ENCODE measurements around the gene GSG1L.
"Not testable (repeated sequence)": the region's sequence is repeated elsewhere in the genome, so short reads cannot be mapped to it uniquely, and the experiment has no call there.

GSG1L gene

GRCh38 chr16:27880287-27880686 is 183.2 kb downstream of the GSG1L start:
- no peak for DNase-seq

- peak; percentile 35 for DNase-seq
These were observed 183.8 kb downstream of the GSG1L start for GRCh38 chr16:27879601-27880247.

GRCh38 chr16:27872627-27873026 is 190.9 kb downstream of the GSG1L start:
- DNase-seq, result not testable (repeated sequence)

GRCh38 chr16:27870116-27870798 is 193.3 kb downstream of the GSG1L start:
- no peak for DNase-seq

- DNase-seq, result no peak
These were observed 194.1 kb downstream of the GSG1L start for GRCh38 chr16:27869411-27869810.

- no peak for DNase-seq
These were observed 195.3 kb downstream of the GSG1L start for GRCh38 chr16:27868180-27868579.

GRCh38 chr16:27867122-27868110 is 196.1 kb downstream of the GSG1L start:
- DNase-seq, result peak; percentile 14

- DNase-seq, result no peak
These were observed 200.1 kb downstream of the GSG1L start for GRCh38 chr16:27863377-27863776.

GRCh38 chr16:27862953-27863352 is 200.6 kb downstream of the GSG1L start:
- DNase-seq, result no peak

- DNase-seq, result no peak
These were observed 203.4 kb downstream of the GSG1L start for GRCh38 chr16:27860091-27860490.

- no peak for DNase-seq
These were observed 204.5 kb downstream of the GSG1L start for GRCh38 chr16:27859020-27859419.

- no peak for DNase-seq
These were observed 209.9 kb downstream of the GSG1L start for GRCh38 chr16:27853651-27854050.

GRCh38 chr16:27853101-27853500 is 210.4 kb downstream of the GSG1L start:
- no peak for DNase-seq

GRCh38 chr16:27852681-27853080 is 210.8 kb downstream of the GSG1L start:
- no peak for DNase-seq

- no peak for DNase-seq
These were observed 211.4 kb downstream of the GSG1L start for GRCh38 chr16:27852116-27852515.

- DNase-seq, result no peak
These were observed 211.9 kb downstream of the GSG1L start for GRCh38 chr16:27851586-27851985.

- DNase-seq, result no peak
These were observed 213.9 kb downstream of the GSG1L start for GRCh38 chr16:27849621-27850020.

GRCh38 chr16:27847030-27847550 is 216.4 kb downstream of the GSG1L start:
- no peak for DNase-seq

- DNase-seq, result no peak
These were observed 218.7 kb downstream of the GSG1L start for GRCh38 chr16:27844826-27845225.

- no peak for DNase-seq
These were observed 219.7 kb downstream of the GSG1L start for GRCh38 chr16:27843800-27844199.

GRCh38 chr16:27841911-27842310 is 221.6 kb downstream of the GSG1L start:
- no peak for DNase-seq

- DNase-seq, result no peak
These were observed 222.3 kb downstream of the GSG1L start for GRCh38 chr16:27841061-27841801.

Measured in DMS 273 treated with DMSO at 0.1 percent for 48 hours (cell line).